Uterus (tissue), 2 donors: Measurements from ENCODE around the gene THBS3.

ENCODE experiments used
- POLR2A ChIP-seq, 2 donors: fragments of 450-650 bp; IDR thresholded peaks; one replicate each; pipeline ENCODE4 v1.6.1; 2016; ENCODE audit warnings: antibody characterized with exemption in 2 of 2, mild to moderate bottlenecking in 1 of 2, moderate library complexity in 1 of 2
- TF ChIP-seq, protein P1 (sequence below), 4 experiments: fragments of 200-600 bp in 2 of 4; fragments of 450-650 bp in 2 of 4; sonication (generic) in 2 of 4; IDR thresholded peaks; one replicate each; pipeline ENCODE4 v1.5.1; 2016 to 2019; ENCODE audit warnings: antibody characterized with exemption in 4 of 4, mild to moderate bottlenecking in 2 of 4, moderate library complexity in 1 of 4

- TF ChIP-seq, protein P1, sequence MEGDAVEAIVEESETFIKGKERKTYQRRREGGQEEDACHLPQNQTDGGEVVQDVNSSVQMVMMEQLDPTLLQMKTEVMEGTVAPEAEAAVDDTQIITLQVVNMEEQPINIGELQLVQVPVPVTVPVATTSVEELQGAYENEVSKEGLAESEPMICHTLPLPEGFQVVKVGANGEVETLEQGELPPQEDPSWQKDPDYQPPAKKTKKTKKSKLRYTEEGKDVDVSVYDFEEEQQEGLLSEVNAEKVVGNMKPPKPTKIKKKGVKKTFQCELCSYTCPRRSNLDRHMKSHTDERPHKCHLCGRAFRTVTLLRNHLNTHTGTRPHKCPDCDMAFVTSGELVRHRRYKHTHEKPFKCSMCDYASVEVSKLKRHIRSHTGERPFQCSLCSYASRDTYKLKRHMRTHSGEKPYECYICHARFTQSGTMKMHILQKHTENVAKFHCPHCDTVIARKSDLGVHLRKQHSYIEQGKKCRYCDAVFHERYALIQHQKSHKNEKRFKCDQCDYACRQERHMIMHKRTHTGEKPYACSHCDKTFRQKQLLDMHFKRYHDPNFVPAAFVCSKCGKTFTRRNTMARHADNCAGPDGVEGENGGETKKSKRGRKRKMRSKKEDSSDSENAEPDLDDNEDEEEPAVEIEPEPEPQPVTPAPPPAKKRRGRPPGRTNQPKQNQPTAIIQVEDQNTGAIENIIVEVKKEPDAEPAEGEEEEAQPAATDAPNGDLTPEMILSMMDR (IDR thresholded peaks at IDR 0.05) = peak; percentile 54 to 69 (median 64)
- no peak for TF ChIP-seq POLR2A (IDR thresholded peaks at IDR 0.05)
Measured at GRCh38 chr1:155226188-155226909, 18.7 kb upstream of the THBS3 start.
